Uterus (tissue), 4 donors: ENCODE results near the gene TSPAN4. TPM values are rescaled to one million over a fixed set of nuclear protein-coding genes. Genes with fewer than 3 reads are reported as not detected.

Source experiments
- DNase-seq, 2 donors: peaks; one replicate each; pipeline ENCODE4 v3.0.0-alpha.2; 2019 to 2020
- H3K27ac ChIP-seq, 2 donors: fragments of 200-600 bp; sonication (generic); 1 replicate in 1 of 2; 2 replicates in 1 of 2; pipeline ENCODE4 v1.5.1; 2016 to 2018
- H3K27me3 ChIP-seq, 2 donors: fragments of 200-600 bp; sonication (generic); one replicate each; pipeline ENCODE4 v1.5.1; 2018 to 2019; ENCODE audit warnings: control low read depth in 1 of 2
- H3K36me3 ChIP-seq, 2 donors: fragments of 200-600 bp; sonication (generic); one replicate each; pipeline ENCODE4 v1.5.1; 2019; ENCODE audit warnings: control low read depth in 1 of 2
- H3K4me1 ChIP-seq, 2 donors: fragments of 200-600 bp; sonication (generic); one replicate each; pipeline ENCODE4 v1.5.1; 2018 to 2019; ENCODE audit warnings: control low read depth in 1 of 2
- H3K4me3 ChIP-seq, 2 donors: fragments of 200-600 bp; sonication (generic); 1 replicate in 1 of 2; 2 replicates in 1 of 2; pipeline ENCODE4 v1.5.1; 2018 to 2019; ENCODE audit warnings: mild to moderate bottlenecking in 1 of 2
- H3K9me3 ChIP-seq, 2 donors: fragments of 200-600 bp; sonication (generic); one replicate each; pipeline ENCODE4 v1.5.1; 2019; ENCODE audit warnings: control low read depth in 1 of 2
- CTCF ChIP-seq, 4 experiments: fragments of 200-600 bp in 2 of 4; fragments of 450-650 bp in 2 of 4; sonication (generic) in 2 of 4; IDR thresholded peaks; one replicate each; pipeline ENCODE4 v1.5.1; 2016 to 2019; ENCODE audit warnings: antibody characterized with exemption in 4 of 4, mild to moderate bottlenecking in 2 of 4, moderate library complexity in 1 of 4
- POLR2A ChIP-seq, 2 donors: fragments of 450-650 bp; IDR thresholded peaks; one replicate each; pipeline ENCODE4 v1.6.1; 2016; ENCODE audit warnings: antibody characterized with exemption in 2 of 2, mild to moderate bottlenecking in 1 of 2, moderate library complexity in 1 of 2
- intact Hi-C: fragments of 100-400 bp; cut with DNase I; formaldehyde crosslinking; loops from one replicate; pipeline ENCODE4 v1.15.1; 2023; ENCODE audit warnings: low total_unique reads
- total RNA-seq, 4 donors: library from RNA; depleted of rRNA in 3 of 4; stranded (reverse); fragments of >200 nt in 3 of 4; gene quantifications; one replicate each; pipeline versions ENCODE4 v1.1.0 to v1.2.4, GENCODE V29; 2014 to 2023
- donor health status: DM: yes; HTN: yes; CAD: no.

The TSPAN4 gene
- total RNA-seq, 4 donors from 2014 or later, result 68.4 to 119 (median 105) TPM

GRCh38 chr11:863023-863909 lies 20.6 kb downstream of the TSPAN4 start:
- TF ChIP-seq CTCF (IDR thresholded peaks at IDR 0.05) (no peak), POLR2A (IDR thresholded peaks at IDR 0.05) (no peak)
- H3K4me3 ChIP-seq, result no peak overlapping the region
- DNase-seq, result no peak
- H3K36me3 ChIP-seq, result no peaks in the 10 kb centered on the region
- intact Hi-C loops, result no loop called here
- no peak overlapping the region for H3K27ac ChIP-seq
- H3K27me3 ChIP-seq, result no peaks in the 10 kb centered on the region
- no peaks in the 10 kb centered on the region for H3K4me1 ChIP-seq
- H3K9me3 ChIP-seq, result no peaks in the 10 kb centered on the region

- H3K36me3 ChIP-seq, result no peaks in the 10 kb centered on the region
- TF ChIP-seq POLR2A (IDR thresholded peaks at IDR 0.05) (no peak), CTCF (IDR thresholded peaks at IDR 0.05) (no peak)
- H3K9me3 ChIP-seq, result no peaks in the 10 kb centered on the region
- intact Hi-C loops, result no loop called here
- H3K27ac ChIP-seq, result no peak overlapping the region
- H3K27me3 ChIP-seq, result no peaks in the 10 kb centered on the region
- no peak for DNase-seq
- H3K4me3 ChIP-seq, result no peak overlapping the region
- no peaks in the 10 kb centered on the region for H3K4me1 ChIP-seq
Measured at GRCh38 chr11:863910-864827, 21.5 kb downstream of the TSPAN4 start.

GRCh38 chr11:864898-865297 lies 22.2 kb downstream of the TSPAN4 start:
- H3K27ac ChIP-seq, result no peak overlapping the region
- no peaks in the 10 kb centered on the region for H3K36me3 ChIP-seq
- H3K4me3 ChIP-seq, result no peak overlapping the region
- H3K4me1 ChIP-seq, result no peaks in the 10 kb centered on the region
- DNase-seq, result no peak
- no peaks in the 10 kb centered on the region for H3K9me3 ChIP-seq
- no peak for TF ChIP-seq POLR2A (IDR thresholded peaks at IDR 0.05)
- TF ChIP-seq CTCF (IDR thresholded peaks at IDR 0.05), result no peak
- intact Hi-C loops, result no loop called here
- H3K27me3 ChIP-seq, result no peaks in the 10 kb centered on the region

- H3K4me3 ChIP-seq, result no peak overlapping the region
- no peaks in the 10 kb centered on the region for H3K36me3 ChIP-seq
- H3K27me3 ChIP-seq, result no peaks in the 10 kb centered on the region
- no peaks in the 10 kb centered on the region for H3K4me1 ChIP-seq
- H3K27ac ChIP-seq, result no peak overlapping the region
- DNase-seq, result no peak
- no peaks in the 10 kb centered on the region for H3K9me3 ChIP-seq
- TF ChIP-seq CTCF (IDR thresholded peaks at IDR 0.05) (no peak), POLR2A (IDR thresholded peaks at IDR 0.05) (no peak)
- intact Hi-C loops, result no loop called here
Measured at GRCh38 chr11:865462-866430, 23.1 kb downstream of the TSPAN4 start.
